Measurements from ENCODE around the gene SLC9A6. TPM values are rescaled to one million over a fixed set of nuclear protein-coding genes. Genes with fewer than 3 reads are reported as not detected.
A peak's percentile ranks its signal among the peaks of the same experiment; 100 is the strongest.

SLC9A6 gene
- total and polyA plus RNA-seq, 2 of the 13 experiments (the other 11 are each of a cell fraction or from before 2014, with no cell fraction given), result 3.9 to 8.0 TPM

DNA sequence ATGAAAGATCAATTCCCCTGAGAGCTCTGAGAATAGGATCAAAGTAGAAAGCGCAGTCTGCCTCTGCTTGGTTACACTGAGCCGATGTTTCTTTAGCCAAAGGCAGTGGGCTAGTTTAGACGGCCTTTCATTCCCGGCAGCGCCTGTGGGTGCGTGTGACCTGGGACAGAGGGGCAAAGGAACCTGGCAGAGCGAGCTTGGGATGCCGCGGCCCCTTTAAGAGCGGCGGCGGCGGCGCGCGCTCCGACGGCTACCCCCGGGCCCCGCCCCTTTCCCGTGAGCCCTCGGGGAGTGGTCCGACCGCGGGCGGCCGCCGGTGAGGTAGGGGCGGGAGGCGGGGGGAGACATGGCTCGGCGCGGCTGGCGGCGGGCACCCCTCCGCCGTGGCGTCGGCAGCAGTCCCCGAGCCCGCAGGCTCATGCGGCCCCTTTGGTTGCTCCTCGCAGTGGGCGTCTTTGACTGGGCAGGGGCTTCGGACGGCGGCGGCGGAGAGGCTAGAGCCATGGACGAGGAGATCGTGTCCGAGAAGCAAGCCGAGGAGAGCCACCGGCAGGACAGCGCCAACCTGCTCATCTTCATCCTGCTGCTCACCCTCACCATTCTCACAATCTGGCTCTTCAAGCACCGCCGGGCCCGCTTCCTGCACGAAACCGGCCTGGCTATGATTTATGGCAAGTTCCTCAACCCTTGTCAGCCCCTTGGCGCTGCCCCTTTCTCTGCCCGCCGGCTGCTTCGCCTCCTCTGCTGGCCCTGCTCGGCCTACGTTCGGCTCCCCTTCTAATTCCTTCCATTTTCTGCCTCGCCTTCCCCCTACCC, at the start of gene SLC9A6 (continued):
- TF ChIP-seq, protein P1, sequence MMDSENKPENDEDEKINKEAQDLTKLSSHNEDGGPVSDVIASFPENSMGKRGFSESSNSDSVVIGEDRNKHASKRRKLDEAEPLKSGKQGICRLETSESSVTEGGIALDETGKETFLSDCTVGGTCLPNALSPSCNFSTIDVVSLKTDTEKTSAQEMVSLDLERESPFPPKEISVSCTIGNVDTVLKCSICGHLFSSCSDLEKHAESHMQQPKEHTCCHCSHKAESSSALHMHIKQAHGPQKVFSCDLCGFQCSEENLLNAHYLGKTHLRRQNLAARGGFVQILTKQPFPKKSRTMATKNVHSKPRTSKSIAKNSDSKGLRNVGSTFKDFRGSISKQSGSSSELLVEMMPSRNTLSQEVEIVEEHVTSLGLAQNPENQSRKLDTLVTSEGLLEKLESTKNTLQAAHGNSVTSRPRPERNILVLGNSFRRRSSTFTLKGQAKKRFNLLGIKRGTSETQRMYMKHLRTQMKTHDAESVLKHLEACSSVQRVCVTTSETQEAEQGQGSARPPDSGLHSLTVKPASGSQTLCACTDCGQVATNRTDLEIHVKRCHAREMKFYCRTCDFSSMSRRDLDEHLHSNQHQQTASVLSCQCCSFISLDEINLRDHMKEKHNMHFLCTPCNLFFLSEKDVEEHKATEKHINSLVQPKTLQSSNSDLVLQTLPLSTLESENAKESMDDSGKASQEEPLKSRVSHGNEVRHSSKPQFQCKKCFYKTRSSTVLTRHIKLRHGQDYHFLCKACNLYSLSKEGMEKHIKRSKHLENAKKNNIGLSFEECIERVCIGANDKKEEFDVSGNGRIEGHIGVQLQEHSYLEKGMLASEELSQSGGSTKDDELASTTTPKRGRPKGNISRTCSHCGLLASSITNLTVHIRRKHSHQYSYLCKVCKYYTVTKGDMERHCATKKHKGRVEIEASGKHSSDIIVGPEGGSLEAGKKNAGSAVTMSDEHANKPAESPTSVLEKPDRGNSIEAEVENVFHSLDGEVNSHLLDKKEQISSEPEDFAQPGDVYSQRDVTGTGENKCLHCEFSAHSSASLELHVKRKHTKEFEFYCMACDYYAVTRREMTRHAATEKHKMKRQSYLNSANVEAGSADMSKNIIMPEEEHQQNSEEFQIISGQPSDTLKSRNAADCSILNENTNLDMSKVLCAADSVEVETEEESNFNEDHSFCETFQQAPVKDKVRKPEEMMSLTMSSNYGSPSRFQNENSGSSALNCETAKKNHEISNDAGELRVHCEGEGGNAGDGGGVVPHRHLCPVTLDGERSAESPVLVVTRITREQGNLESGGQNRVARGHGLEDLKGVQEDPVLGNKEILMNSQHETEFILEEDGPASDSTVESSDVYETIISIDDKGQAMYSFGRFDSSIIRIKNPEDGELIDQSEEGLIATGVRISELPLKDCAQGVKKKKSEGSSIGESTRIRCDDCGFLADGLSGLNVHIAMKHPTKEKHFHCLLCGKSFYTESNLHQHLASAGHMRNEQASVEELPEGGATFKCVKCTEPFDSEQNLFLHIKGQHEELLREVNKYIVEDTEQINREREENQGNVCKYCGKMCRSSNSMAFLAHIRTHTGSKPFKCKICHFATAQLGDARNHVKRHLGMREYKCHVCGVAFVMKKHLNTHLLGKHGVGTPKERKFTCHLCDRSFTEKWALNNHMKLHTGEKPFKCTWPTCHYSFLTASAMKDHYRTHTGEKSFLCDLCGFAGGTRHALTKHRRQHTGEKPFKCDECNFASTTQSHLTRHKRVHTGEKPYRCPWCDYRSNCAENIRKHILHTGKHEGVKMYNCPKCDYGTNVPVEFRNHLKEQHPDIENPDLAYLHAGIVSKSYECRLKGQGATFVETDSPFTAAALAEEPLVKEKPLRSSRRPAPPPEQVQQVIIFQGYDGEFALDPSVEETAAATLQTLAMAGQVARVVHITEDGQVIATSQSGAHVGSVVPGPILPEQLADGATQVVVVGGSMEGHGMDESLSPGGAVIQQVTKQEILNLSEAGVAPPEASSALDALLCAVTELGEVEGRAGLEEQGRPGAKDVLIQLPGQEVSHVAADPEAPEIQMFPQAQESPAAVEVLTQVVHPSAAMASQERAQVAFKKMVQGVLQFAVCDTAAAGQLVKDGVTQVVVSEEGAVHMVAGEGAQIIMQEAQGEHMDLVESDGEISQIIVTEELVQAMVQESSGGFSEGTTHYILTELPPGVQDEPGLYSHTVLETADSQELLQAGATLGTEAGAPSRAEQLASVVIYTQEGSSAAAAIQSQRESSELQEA (CRISPR knock-in tag; IDR thresholded peaks at IDR 0.05; ENCODE audit: not compliant biosample characterization), result no peak
- TF ChIP-seq ARID5B (CRISPR knock-in tag; IDR thresholded peaks at IDR 0.05), result 0 out of 2 replicates have a peak, but pooled peaks have one; percentile 5
- no peak; a peak in 1 of 4 replicates for TF ChIP-seq HMGXB4 (CRISPR knock-in tag; IDR thresholded peaks at IDR 0.05; ENCODE audit: borderline replicate concordance in 1 of 2, low read depth in 1 of 2)
- peak; percentile 65 for TF ChIP-seq ZNF687 (CRISPR knock-in tag; IDR thresholded peaks at IDR 0.05)
- TF ChIP-seq SALL2 (CRISPR knock-in tag; IDR thresholded peaks at IDR 0.05), result peak; percentile 64; the same call in 1 of the 2 replicates
- peak; percentile 21; the same call in 1 of the 2 replicates for TF ChIP-seq KDM2A (CRISPR knock-in tag; IDR thresholded peaks at IDR 0.05; ENCODE audit: borderline replicate concordance, low read depth)
- TF ChIP-seq HOXD1 (CRISPR knock-in tag; IDR thresholded peaks at IDR 0.05), result no peak
- no peak for TF ChIP-seq ZNF772 (CRISPR knock-in tag; IDR thresholded peaks at IDR 0.05)
